Mammary epithelial cell (primary cell): Measurements from ENCODE around the gene SMAP1.

ENCODE experiments used
- EZH2 ChIP-seq: IDR thresholded peaks from 2 replicates; pipeline ENCODE4 v1.6.1; 2012; ENCODE audit warnings: low read length, inconsistent platforms, borderline replicate concordance
- TF ChIP-seq, protein P1 (sequence below), 2 donors: IDR thresholded peaks in 1 of 2; conservative IDR thresholded peaks in 1 of 2; 2 replicates each; pipeline ENCODE4 v1.5.1; 2011 to 2012; ENCODE audit warnings: inconsistent platforms in 2 of 2, low read length in 2 of 2, mild to moderate bottlenecking in 2 of 2, control low read depth in 1 of 2, low read depth in 1 of 2; ENCODE audit not compliant: insufficient read depth in 1 of 2; ENCODE audit errors: extremely low read depth in 1 of 2

DNA sequence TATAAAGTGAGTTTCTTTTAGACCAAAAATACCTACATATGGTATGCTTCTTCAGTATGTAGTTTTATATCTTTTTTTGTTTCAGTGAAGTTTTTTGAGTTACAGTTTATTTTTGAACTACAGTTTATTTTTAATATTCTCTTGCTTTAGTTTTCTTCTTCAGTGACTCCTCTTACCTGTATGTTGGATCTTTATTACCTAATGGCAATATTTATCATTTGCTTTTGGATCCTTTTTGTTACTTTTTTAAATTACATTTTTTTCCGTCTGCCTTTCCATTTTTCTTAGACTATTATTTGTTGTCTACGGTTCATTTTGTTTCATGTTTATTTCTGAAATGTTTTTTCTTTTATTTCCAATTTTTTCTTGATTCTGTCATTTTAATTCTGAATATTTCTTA lies 71.9 kb downstream of the SMAP1 start:
- TF ChIP-seq, protein P1, sequence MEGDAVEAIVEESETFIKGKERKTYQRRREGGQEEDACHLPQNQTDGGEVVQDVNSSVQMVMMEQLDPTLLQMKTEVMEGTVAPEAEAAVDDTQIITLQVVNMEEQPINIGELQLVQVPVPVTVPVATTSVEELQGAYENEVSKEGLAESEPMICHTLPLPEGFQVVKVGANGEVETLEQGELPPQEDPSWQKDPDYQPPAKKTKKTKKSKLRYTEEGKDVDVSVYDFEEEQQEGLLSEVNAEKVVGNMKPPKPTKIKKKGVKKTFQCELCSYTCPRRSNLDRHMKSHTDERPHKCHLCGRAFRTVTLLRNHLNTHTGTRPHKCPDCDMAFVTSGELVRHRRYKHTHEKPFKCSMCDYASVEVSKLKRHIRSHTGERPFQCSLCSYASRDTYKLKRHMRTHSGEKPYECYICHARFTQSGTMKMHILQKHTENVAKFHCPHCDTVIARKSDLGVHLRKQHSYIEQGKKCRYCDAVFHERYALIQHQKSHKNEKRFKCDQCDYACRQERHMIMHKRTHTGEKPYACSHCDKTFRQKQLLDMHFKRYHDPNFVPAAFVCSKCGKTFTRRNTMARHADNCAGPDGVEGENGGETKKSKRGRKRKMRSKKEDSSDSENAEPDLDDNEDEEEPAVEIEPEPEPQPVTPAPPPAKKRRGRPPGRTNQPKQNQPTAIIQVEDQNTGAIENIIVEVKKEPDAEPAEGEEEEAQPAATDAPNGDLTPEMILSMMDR (conservative IDR thresholded peaks at IDR 0.05 in 1 of 2, IDR thresholded peaks at IDR 0.05 in 1 of 2; ENCODE audit: extremely low read depth in 1 of 2, insufficient read depth in 1 of 2, low read depth in 1 of 2, low read length in 2 of 2): no peak
- no peak for TF ChIP-seq EZH2
